Fibroblast of peridontal ligament (primary cell): ENCODE measurements around the gene CALML3.

Experiments
- DNase-seq: peaks from one replicate; pipeline ENCODE4 v3.0.0-alpha.2; 2010; ENCODE audit errors: extremely low read depth

The CALML3 gene

GRCh38 chr10:5538892-5539651 is 14.3 kb downstream of the CALML3 start:
- peak; percentile 12 for DNase-seq

- DNase-seq: no peak
Observed at GRCh38 chr10:5540080-5540479, 15.3 kb downstream of the CALML3 start.

GRCh38 chr10:5540891-5541290 is 16.1 kb downstream of the CALML3 start:
- DNase-seq: no peak

GRCh38 chr10:5542100-5542499 is 17.3 kb downstream of the CALML3 start:
- no peak for DNase-seq

GRCh38 chr10:5543623-5544022 is 18.9 kb downstream of the CALML3 start:
- peak; percentile 91 for DNase-seq

GRCh38 chr10:5544216-5544805 is 19.6 kb downstream of the CALML3 start:
- no peak for DNase-seq

- no peak for DNase-seq
Observed at GRCh38 chr10:5545011-5545410, 20.2 kb downstream of the CALML3 start.

- DNase-seq: no peak
Observed at GRCh38 chr10:5545426-5545777, 20.6 kb downstream of the CALML3 start.

- peak; percentile 87 for DNase-seq
Observed at GRCh38 chr10:5545778-5546710, 21.3 kb downstream of the CALML3 start.

GRCh38 chr10:5546891-5547680 is 22.3 kb downstream of the CALML3 start:
- peak; percentile 13 for DNase-seq

GRCh38 chr10:5547681-5547930 is 22.8 kb downstream of the CALML3 start:
- DNase-seq: peak; percentile 23

- peak; percentile 13 for DNase-seq
Observed at GRCh38 chr10:5547931-5548660, 23.3 kb downstream of the CALML3 start.

GRCh38 chr10:5549462-5550249 is 24.9 kb downstream of the CALML3 start:
- no peak for DNase-seq

GRCh38 chr10:5550250-5550545 is 25.4 kb downstream of the CALML3 start:
- DNase-seq: no peak

GRCh38 chr10:5550621-5551530 is 26.1 kb downstream of the CALML3 start:
- no peak for DNase-seq

- DNase-seq: no peak
Observed at GRCh38 chr10:5551531-5552375, 27.0 kb downstream of the CALML3 start.

GRCh38 chr10:5552376-5553321 is 27.9 kb downstream of the CALML3 start:
- DNase-seq: no peak
